KMS-11 (cell line): ENCODE data around the gene ADGRA3.

Experiments used
- H2AFZ ChIP-seq: fragments of 200-600 bp; sonication (generic); 2 replicates; pipeline ENCODE4 v1.6.1; 2016; ENCODE audit warnings: antibody characterized with exemption, mixed run types, low read depth
- H3K27ac ChIP-seq: fragments of 200-600 bp; sonication (generic); 2 replicates; pipeline ENCODE4 v1.6.1; 2016; ENCODE audit warnings: mild to moderate bottlenecking, mixed run types
- H3K27me3 ChIP-seq: fragments of 200-600 bp; sonication (generic); 2 replicates; pipeline ENCODE4 v1.6.1; 2017; ENCODE audit warnings: mild to moderate bottlenecking, low read depth, mixed run types, moderate library complexity; ENCODE audit not compliant: insufficient read depth
- H3K36me3 ChIP-seq: fragments of 200-600 bp; sonication (generic); 2 replicates; pipeline ENCODE4 v1.6.1; 2017; ENCODE audit warnings: mild to moderate bottlenecking, mixed run types; ENCODE audit not compliant: insufficient read depth
- H3K4me1 ChIP-seq: fragments of 200-600 bp; sonication (generic); 2 replicates; pipeline ENCODE4 v1.6.1; 2016; ENCODE audit warnings: mild to moderate bottlenecking, low read depth, mixed run types; ENCODE audit not compliant: poor library complexity, severe bottlenecking
- H3K4me2 ChIP-seq: fragments of 200-600 bp; sonication (generic); 2 replicates; pipeline ENCODE4 v1.7.0; 2016; ENCODE audit warnings: mild to moderate bottlenecking, mixed run types
- H3K4me3 ChIP-seq: fragments of 200-600 bp; sonication (generic); IDR thresholded peaks from 2 replicates; pipeline ENCODE4 v1.6.1; 2017; ENCODE audit warnings: low read depth, low read length, mixed read lengths; ENCODE audit not compliant: insufficient read depth
- H3K79me2 ChIP-seq: fragments of 200-600 bp; sonication (generic); 2 replicates; pipeline ENCODE4 v1.6.1; 2016; ENCODE audit warnings: low read depth, mixed run types; ENCODE audit not compliant: insufficient read depth
- H3K9ac ChIP-seq: fragments of 200-600 bp; sonication (generic); 2 replicates; pipeline ENCODE4 v1.6.1; 2016; ENCODE audit warnings: mild to moderate bottlenecking, mixed run types
- H4K20me1 ChIP-seq: fragments of 200-600 bp; sonication (generic); 2 replicates; pipeline ENCODE4 v1.6.1; 2016; ENCODE audit warnings: mild to moderate bottlenecking, mixed run types; ENCODE audit not compliant: insufficient read depth
- CTCF ChIP-seq: fragments of 200-600 bp; sonication (generic); conservative IDR thresholded peaks from 2 replicates; pipeline ENCODE4 v1.6.1; 2017; ENCODE audit warnings: low read depth, mild to moderate bottlenecking, antibody characterized with exemption, low read length, moderate library complexity, mixed read lengths

The ADGRA3 gene

GRCh38 chr4:22439947-22440346 is 75.9 kb downstream of the ADGRA3 start:
- no peaks in the 10 kb centered on the region for H3K4me1 ChIP-seq
- H3K27me3 ChIP-seq = no peaks in the 10 kb centered on the region
- H3K79me2 ChIP-seq = no peaks in the 10 kb centered on the region
- no peak overlapping the region for H2AFZ ChIP-seq
- TF ChIP-seq CTCF = no peak
- no peak overlapping the region for H3K27ac ChIP-seq
- no peaks in the 10 kb centered on the region for H4K20me1 ChIP-seq
- H3K36me3 ChIP-seq = no peaks in the 10 kb centered on the region
- no peak overlapping the region for H3K4me2 ChIP-seq
- H3K4me3 ChIP-seq = no peak overlapping the region
- no peak overlapping the region for H3K9ac ChIP-seq

GRCh38 chr4:22435652-22436051 is 80.2 kb downstream of the ADGRA3 start:
- Histone ChIP-seq H3K27ac (no peak overlapping the region), H3K79me2 (no peaks in the 10 kb centered on the region), H3K4me3 (no peak overlapping the region), H2AFZ (no peak overlapping the region), H4K20me1 (no peaks in the 10 kb centered on the region), H3K36me3 (no peaks in the 10 kb centered on the region), H3K27me3 (no peaks in the 10 kb centered on the region), H3K4me2 (no peak overlapping the region), H3K4me1 (no peaks in the 10 kb centered on the region), H3K9ac (no peak overlapping the region)
- no peak for TF ChIP-seq CTCF

GRCh38 chr4:22434895-22435294 is 81.0 kb downstream of the ADGRA3 start:
- no peaks in the 10 kb centered on the region for H3K36me3 ChIP-seq
- no peak overlapping the region for H2AFZ ChIP-seq
- H3K4me1 ChIP-seq = no peaks in the 10 kb centered on the region
- H4K20me1 ChIP-seq = no peaks in the 10 kb centered on the region
- H3K27ac ChIP-seq = no peak overlapping the region
- no peaks in the 10 kb centered on the region for H3K27me3 ChIP-seq
- H3K9ac ChIP-seq = no peak overlapping the region
- H3K4me3 ChIP-seq = no peak overlapping the region
- TF ChIP-seq CTCF = no peak
- H3K79me2 ChIP-seq = no peaks in the 10 kb centered on the region
- no peak overlapping the region for H3K4me2 ChIP-seq

- no peak overlapping the region for H3K4me2 ChIP-seq
- no peaks in the 10 kb centered on the region for H3K79me2 ChIP-seq
- H3K36me3 ChIP-seq = no peaks in the 10 kb centered on the region
- no peaks in the 10 kb centered on the region for H4K20me1 ChIP-seq
- no peaks in the 10 kb centered on the region for H3K4me1 ChIP-seq
- no peak overlapping the region for H3K9ac ChIP-seq
- no peak overlapping the region for H2AFZ ChIP-seq
- no peak overlapping the region for H3K27ac ChIP-seq
- no peak for TF ChIP-seq CTCF
- no peaks in the 10 kb centered on the region for H3K27me3 ChIP-seq
- no peak overlapping the region for H3K4me3 ChIP-seq
These were observed 85.2 kb downstream of the ADGRA3 start for GRCh38 chr4:22430626-22431025.

GRCh38 chr4:22428441-22428840 is 87.4 kb downstream of the ADGRA3 start:
- Histone ChIP-seq H3K79me2 (no peaks in the 10 kb centered on the region), H3K27me3 (no peaks in the 10 kb centered on the region), H3K4me3 (no peak overlapping the region), H2AFZ (no peak overlapping the region), H3K9ac (no peak overlapping the region), H3K36me3 (no peaks in the 10 kb centered on the region), H3K4me2 (no peak overlapping the region), H4K20me1 (no peaks in the 10 kb centered on the region), H3K4me1 (no peaks in the 10 kb centered on the region), H3K27ac (no peak overlapping the region)
- TF ChIP-seq CTCF = no peak
